Heart left ventricle (tissue), 13 donors: ENCODE measurements around the gene BRDT.

Experiments used
- POLR2A ChIP-seq, 2 donors: fragments of 450-650 bp; IDR thresholded peaks; one replicate each; pipeline ENCODE4 v1.6.1; 2017; ENCODE audit warnings: antibody characterized with exemption in 2 of 2, mild to moderate bottlenecking in 2 of 2, moderate library complexity in 2 of 2
- TF ChIP-seq, protein P1 (sequence below), 12 donors: fragments of 200-600 bp; sonication (generic) in 4 of 12; IDR thresholded peaks; one replicate each; pipeline versions ENCODE4 v1.5.0 to v1.8.0; 2018 to 2022; ENCODE audit warnings: antibody characterized with exemption in 12 of 12, mild to moderate bottlenecking in 5 of 12
- donor health status: ischemic (EF 13 %, LVEDD 7.1; RV severe dilation, severe dysfunction).
- donor health status: DM: no; HTN: yes; CAD: no.
- donor health status: DM: no; HTN: no; CAD: no.
- donor health status: ischemic (EF 25% LVEDD 6.9; RV normal size, moderate dysfunction).
- donor health status: ischemic (EF 25% LVEDD 5.7; RV mildly dilated, moderate dysfunction).
- donor health status: ischemic (EF 35%, LVEDD 5.7; RV mildly dilated, moderate dysfunction).
- donor health status: nonischemic (EF 11% LVEDD 7.7; RV severe dilation, severe dysfunction).
- donor health status: DM: yes; HTN: yes; CAD: no.
- donor health status: PGD.
- donor health status: ischemic (EF 29% LVEDD 5.4; RV normal size, mild dysfunction).
- donor health status: nonischemic (EF 23%, LVEDD 6.1; RV moderate dilation, normal function).

DNA sequence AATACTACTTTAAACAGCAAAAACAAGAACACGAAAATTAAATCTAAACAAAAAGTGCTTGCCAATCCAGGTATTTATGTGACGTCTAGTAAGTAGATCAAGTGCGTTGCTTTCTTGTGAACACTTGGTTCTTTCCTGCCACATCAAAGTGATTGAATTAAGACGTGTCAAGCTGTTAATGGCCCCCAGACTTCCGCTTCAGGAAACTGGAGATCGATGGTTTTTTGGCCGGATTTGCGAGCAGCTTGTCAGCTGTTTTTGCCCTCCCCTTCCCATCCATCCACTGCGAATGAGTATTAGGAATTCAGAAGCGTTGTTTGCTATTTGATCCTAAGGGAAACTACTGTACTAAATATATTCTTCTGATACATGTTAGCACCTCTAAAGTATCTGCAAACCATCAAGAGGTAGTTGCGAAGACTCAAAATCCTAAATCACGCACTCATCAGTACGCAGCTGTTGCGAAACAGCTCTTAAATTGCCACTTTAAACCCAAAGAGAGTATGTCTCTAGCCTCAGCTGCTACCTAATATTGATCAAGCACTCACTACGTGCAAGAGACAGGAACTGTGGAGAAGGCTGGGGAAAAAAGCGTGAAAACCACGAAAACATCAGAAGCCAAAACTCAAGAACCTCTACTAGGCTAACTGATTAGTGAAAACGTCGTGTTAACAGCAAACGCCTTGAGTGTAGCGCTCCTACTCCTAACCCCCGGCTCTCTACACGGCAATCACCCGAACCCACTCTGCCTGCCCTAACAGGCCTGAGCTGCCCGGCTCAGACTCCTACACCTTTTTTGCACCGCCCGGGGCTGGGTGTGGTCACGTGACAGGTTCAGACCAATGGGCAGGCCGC is 473 bp upstream of the BRDT start:
- TF ChIP-seq, protein P1, sequence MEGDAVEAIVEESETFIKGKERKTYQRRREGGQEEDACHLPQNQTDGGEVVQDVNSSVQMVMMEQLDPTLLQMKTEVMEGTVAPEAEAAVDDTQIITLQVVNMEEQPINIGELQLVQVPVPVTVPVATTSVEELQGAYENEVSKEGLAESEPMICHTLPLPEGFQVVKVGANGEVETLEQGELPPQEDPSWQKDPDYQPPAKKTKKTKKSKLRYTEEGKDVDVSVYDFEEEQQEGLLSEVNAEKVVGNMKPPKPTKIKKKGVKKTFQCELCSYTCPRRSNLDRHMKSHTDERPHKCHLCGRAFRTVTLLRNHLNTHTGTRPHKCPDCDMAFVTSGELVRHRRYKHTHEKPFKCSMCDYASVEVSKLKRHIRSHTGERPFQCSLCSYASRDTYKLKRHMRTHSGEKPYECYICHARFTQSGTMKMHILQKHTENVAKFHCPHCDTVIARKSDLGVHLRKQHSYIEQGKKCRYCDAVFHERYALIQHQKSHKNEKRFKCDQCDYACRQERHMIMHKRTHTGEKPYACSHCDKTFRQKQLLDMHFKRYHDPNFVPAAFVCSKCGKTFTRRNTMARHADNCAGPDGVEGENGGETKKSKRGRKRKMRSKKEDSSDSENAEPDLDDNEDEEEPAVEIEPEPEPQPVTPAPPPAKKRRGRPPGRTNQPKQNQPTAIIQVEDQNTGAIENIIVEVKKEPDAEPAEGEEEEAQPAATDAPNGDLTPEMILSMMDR (IDR thresholded peaks at IDR 0.05), result no peak
- TF ChIP-seq POLR2A (IDR thresholded peaks at IDR 0.05), result no peak
